IPS-NIHi7 (cell line): ENCODE data around the gene BACH1.
A peak's percentile ranks its signal among the peaks of the same experiment; 100 is the strongest.
"Not testable (repeated sequence)": the region's sequence is repeated elsewhere in the genome, so short reads cannot be mapped to it uniquely, and the experiment has no call there.

ENCODE experiments used
- DNase-seq: peaks from one replicate; pipeline ENCODE4 v3.0.0; 2012; ENCODE audit warnings: mixed read lengths; ENCODE audit errors: extremely low spot score

BACH1 gene

GRCh38 chr21:29343519-29343918 lies 44.8 kb downstream of the BACH1 start:
- DNase-seq = no peak

- no peak for DNase-seq
These were observed 47.6 kb downstream of the BACH1 start for GRCh38 chr21:29346281-29346680.

GRCh38 chr21:29346771-29347170 lies 48.0 kb downstream of the BACH1 start:
- DNase-seq = no peak

- DNase-seq = no peak
These were observed 48.6 kb downstream of the BACH1 start for GRCh38 chr21:29347274-29347681.

GRCh38 chr21:29349702-29350101 lies 51.0 kb downstream of the BACH1 start:
- no peak for DNase-seq

- no peak for DNase-seq
These were observed 51.6 kb downstream of the BACH1 start for GRCh38 chr21:29350246-29350779.

- no peak for DNase-seq
These were observed 53.0 kb downstream of the BACH1 start for GRCh38 chr21:29351691-29352090.

GRCh38 chr21:29355043-29355710 lies 56.5 kb downstream of the BACH1 start:
- not testable (repeated sequence) for DNase-seq

- not testable (repeated sequence) for DNase-seq
These were observed 57.6 kb downstream of the BACH1 start for GRCh38 chr21:29356291-29356690.

- not testable (repeated sequence) for DNase-seq
These were observed 58.1 kb downstream of the BACH1 start for GRCh38 chr21:29356810-29357209.

GRCh38 chr21:29359718-29360117 lies 61.0 kb downstream of the BACH1 start:
- DNase-seq = no peak

GRCh38 chr21:29360799-29361765 lies 62.4 kb downstream of the BACH1 start:
- no peak for DNase-seq

- DNase-seq = no peak
These were observed 64.0 kb downstream of the BACH1 start for GRCh38 chr21:29362758-29363157.

GRCh38 chr21:29365661-29366265 lies 67.0 kb downstream of the BACH1 start:
- no peak for DNase-seq

- DNase-seq = no peak
These were observed 67.8 kb downstream of the BACH1 start for GRCh38 chr21:29366532-29366931.

- no peak for DNase-seq
These were observed 68.6 kb downstream of the BACH1 start for GRCh38 chr21:29367335-29367734.

- no peak for DNase-seq
These were observed 70.2 kb downstream of the BACH1 start for GRCh38 chr21:29368906-29369305.

GRCh38 chr21:29371464-29371863 lies 72.7 kb downstream of the BACH1 start:
- DNase-seq = no peak

- DNase-seq = peak; percentile 79
These were observed 73.5 kb downstream of the BACH1 start for GRCh38 chr21:29372063-29372802.

- DNase-seq = no peak
These were observed 75.8 kb downstream of the BACH1 start for GRCh38 chr21:29374481-29374880.

- DNase-seq = peak; percentile 83
These were observed 77.8 kb downstream of the BACH1 start for GRCh38 chr21:29376556-29376955.
